Body of pancreas (tissue), 4 donors: Measurements from ENCODE around the gene DNAH11.

Experiments used
- CTCF ChIP-seq, 7 experiments: fragments of 450-650 bp in 4 of 7; fragments of 200-600 bp in 3 of 7; sonication (generic) in 3 of 7; IDR thresholded peaks; one replicate each; pipeline ENCODE4 v1.5.1; 2016 to 2019; ENCODE audit warnings: antibody characterized with exemption in 7 of 7
- POLR2A ChIP-seq, 3 donors: fragments of 450-650 bp; IDR thresholded peaks; one replicate each; pipeline ENCODE4 v1.6.1; 2016; ENCODE audit warnings: antibody characterized with exemption in 3 of 3, mild to moderate bottlenecking in 2 of 3

DNA sequence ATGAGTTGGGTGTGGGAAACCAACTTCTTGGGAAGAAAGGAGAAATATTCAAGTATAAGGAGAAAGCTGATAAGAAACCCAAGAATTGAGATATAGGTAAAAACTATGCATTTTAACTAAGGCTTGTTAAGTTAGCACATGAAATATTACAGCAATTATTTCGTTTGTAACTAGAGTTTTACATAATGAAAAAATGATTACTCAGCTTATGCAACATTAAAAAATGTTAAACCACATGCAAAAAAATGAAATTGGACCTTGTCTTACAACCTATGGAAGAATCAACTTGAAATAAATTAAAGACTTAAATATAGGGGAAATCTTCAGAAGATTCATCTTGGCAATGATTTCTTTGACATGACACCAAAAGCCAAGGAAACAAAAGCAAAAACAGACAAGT lies 219.6 kb downstream of the DNAH11 start:
- TF ChIP-seq CTCF (IDR thresholded peaks at IDR 0.05) (no peak), POLR2A (IDR thresholded peaks at IDR 0.05) (no peak)
